K562 (cell line): Measurements from ENCODE around the gene MYH6. TPM values are rescaled to one million over a fixed set of nuclear protein-coding genes. Genes with fewer than 3 reads are reported as not detected.

Experiments used
- ATAC-seq: fragments of 200-7000 bp; cut with Tn5 transposase; 3 replicates; pipeline ENCODE4 v1.9.1; 2020; ENCODE audit warnings: moderate library complexity
- BruUV-seq: library from RNA; stranded (reverse); fragments of 400-500 nt; replicated peaks from 2 replicates; lab custom pipeline; 2021; lab: Mats Ljungman, UMichigan
- CTCF ChIA-PET: fragments of 300-600 bp; formaldehyde crosslinking; extraction: SDS; loops from one replicate; lab custom pipeline; 2021; ENCODE audit warnings: low intra/inter-chr PET ratio; lab: Yijun Ruan, JAX
- POLR2A ChIA-PET: fragments of 300-600, 350-650 bp; sonication (Branson Sonifier 250); formaldehyde crosslinking; extraction: SDS; loops from one replicate; lab custom pipeline; 2021; ENCODE audit warnings: antibody characterized with exemption, inconsistent platforms; lab: Yijun Ruan, JAX
- DNase-seq, 4 experiments: peaks; one replicate each; pipeline versions ENCODE4 v3.0.0 to v3.0.0-alpha.2; 2011 to 2018; ENCODE audit warnings: low spot score in 3 of 4, mixed read lengths in 3 of 4; ENCODE audit errors: extremely low read depth in 1 of 4
- FAIRE-seq: peaks from 2 replicates; lab custom pipeline; 2011; peaks lifted over from hg19 to GRCh38; lab: Jason Lieb, UNC
- H2AFZ ChIP-seq: 2 replicates; pipeline ENCODE4 v1.6.0; 2011; ENCODE audit warnings: low read depth, low read length, control low read depth, inconsistent platforms
- H3K27ac ChIP-seq: fragments of 200-600 bp; 3 replicates; pipeline ENCODE4 v1.8.0; 2011; ENCODE audit warnings: low read depth, mild to moderate bottlenecking, control low read depth, inconsistent platforms, low read length, moderate library complexity, mixed read lengths; ENCODE audit errors: extremely low read depth
- H3K27me3 ChIP-seq, 2 experiments: fragments of 300-600 bp in 1 of 2; 2 replicates in 1 of 2; 3 replicates in 1 of 2; pipeline versions ENCODE4 v1.6.0 to v1.8.0; 2011; ENCODE audit warnings: inconsistent platforms in 2 of 2, low read length in 2 of 2, mild to moderate bottlenecking in 1 of 2, mixed read lengths in 1 of 2, moderate library complexity in 1 of 2; ENCODE audit not compliant: control insufficient read depth in 2 of 2, insufficient read depth in 2 of 2
- H3K36me3 ChIP-seq: fragments of 300-600 bp; 3 replicates; pipeline ENCODE4 v1.8.0; 2011; ENCODE audit warnings: mild to moderate bottlenecking, low read length, inconsistent platforms; ENCODE audit not compliant: control insufficient read depth, insufficient read depth
- H3K4me1 ChIP-seq, 2 experiments: fragments of 200-600 bp in 1 of 2; replicated peaks in 1 of 2; 2 replicates in 1 of 2; 3 replicates in 1 of 2; pipeline versions ENCODE4 v1.5.1 to v1.8.0; 2011; ENCODE audit warnings: inconsistent platforms in 2 of 2, low read length in 2 of 2, mild to moderate bottlenecking in 1 of 2, mixed read lengths in 1 of 2, moderate library complexity in 1 of 2; ENCODE audit not compliant: control insufficient read depth in 2 of 2, insufficient read depth in 2 of 2
- H3K4me2 ChIP-seq: 2 replicates; pipeline ENCODE4 v1.6.1; 2011; ENCODE audit warnings: low read length, control low read depth, inconsistent platforms, mixed read lengths; ENCODE audit not compliant: insufficient read depth
- H3K4me3 ChIP-seq: fragments of 200-600 bp; sonication (generic), shearing (Covaris generic); 2 replicates; pipeline ENCODE4 v1.5.1; 2016; ENCODE audit warnings: control low read depth, inconsistent platforms
- H3K79me2 ChIP-seq: fragments of 200-600 bp; 3 replicates; pipeline ENCODE4 v1.8.0; 2011; ENCODE audit warnings: low read length, inconsistent platforms; ENCODE audit not compliant: control insufficient read depth, insufficient read depth
- H3K9ac ChIP-seq, 2 experiments: 2 replicates each; pipeline versions ENCODE4 v1.6.0 to v1.6.1; 2011; ENCODE audit warnings: low read depth in 2 of 2, low read length in 2 of 2, control low read depth in 1 of 2, inconsistent platforms in 1 of 2, mild to moderate bottlenecking in 1 of 2, mixed read lengths in 1 of 2; ENCODE audit not compliant: insufficient read depth in 1 of 2
- H3K9me1 ChIP-seq: one replicate; pipeline ENCODE4 v1.6.0; 2011; ENCODE audit warnings: inconsistent platforms, mild to moderate bottlenecking, low read length, moderate library complexity; ENCODE audit not compliant: control insufficient read depth, insufficient read depth
- H3K9me3 ChIP-seq: replicated peaks from 2 replicates; pipeline ENCODE4 v1.5.1; 2011; ENCODE audit warnings: low read depth, low read length, inconsistent platforms; ENCODE audit not compliant: control insufficient read depth, insufficient read depth
- H4K20me1 ChIP-seq: replicated peaks from 2 replicates; pipeline ENCODE4 v1.6.1; 2011; ENCODE audit warnings: low read length, inconsistent platforms, mixed read lengths; ENCODE audit not compliant: control insufficient read depth, insufficient read depth
- CTCF ChIP-seq, 3 experiments: IDR thresholded peaks in 2 of 3; conservative IDR thresholded peaks in 1 of 3; 2 replicates each; pipeline ENCODE4 v1.5.1; 2011 to 2012; ENCODE audit warnings: low read length in 3 of 3, mild to moderate bottlenecking in 3 of 3, control low read depth in 2 of 3, improper control_type of control experiment in 1 of 3, inconsistent platforms in 1 of 3, low read depth in 1 of 3, mixed read lengths in 1 of 3, moderate library complexity in 1 of 3; ENCODE audit not compliant: insufficient read depth in 2 of 3
- PURB ChIP-seq: sonication (generic); formaldehyde crosslinking; IDR thresholded peaks from 2 replicates; pipeline ENCODE4 v1.9.0; 2021; ENCODE audit warnings: low read depth, mild to moderate bottlenecking, missing genetic modification reagents
- RAD21 ChIP-seq, 2 experiments: fragments of 250-450 bp in 1 of 2; fragments of 450-650 bp in 1 of 2; sonication (Bioruptor Pico) in 1 of 2; formaldehyde crosslinking in 1 of 2; IDR thresholded peaks in 1 of 2; conservative IDR thresholded peaks in 1 of 2; 2 replicates each; pipeline versions ENCODE4 v1.4.0 to v1.8.0; 2020 to 2022; ENCODE audit warnings: mild to moderate bottlenecking in 2 of 2, moderate library complexity in 1 of 2
- whole genome bisulfite sequencing: fragments of 100-300 bp; shearing (Covaris generic); methylation state at CpG from one replicate; pipeline ENCODE4 v1.1.6; 2016; ENCODE audit warnings: low coverage, mixed read lengths; ENCODE audit not compliant: insufficient coverage; ENCODE audit errors: missing lambda C conversion rate; 5-methylcytosine and 5-hydroxymethylcytosine counted together
- in situ Hi-C: fragments of 300-500 bp; cut with MboI; formaldehyde crosslinking; loops from 4 replicates; pipeline ENCODE4 v1.15.0; 2018; ENCODE audit warnings: inconsistent platforms, mixed read lengths
- intact Hi-C: fragments of 100-400 bp; cut with micrococcal nuclease; formaldehyde crosslinking; loops from 2 replicates; pipeline ENCODE4 v1.14.2; 2022
- polyA plus RNA-seq, 8 experiments: library from polyadenylated mRNA; depleted of rRNA in 4 of 8; stranded (reverse) in 5 of 8; unstranded in 3 of 8; fragments of >200 nt; fragmentation: Nextera tagmentation in 2 of 8; fragmentation: Illumina TruSeq in 1 of 8; extraction: Ambion mirVana in 2 of 8; extraction: Trizol in 1 of 8; gene quantifications; 2 replicates each; pipeline versions ENCODE4 v1.2.1 to v1.2.3, GENCODE V29; 2011 to 2014; ENCODE audit warnings: inconsistent platforms in 1 of 8, missing spikeins in 1 of 8
- total RNA-seq, 7 experiments: library from RNA; depleted of rRNA in 6 of 7; stranded (reverse); fragments of >200 nt in 6 of 7; fragmentation: Illumina TruSeq in 2 of 7; extraction: Trizol in 2 of 7; gene quantifications; 2 replicates each; pipeline versions ENCODE4 v1.2.1 to v1.2.3, GENCODE V29; 2011 to 2021; ENCODE audit warnings: low replicate concordance in 1 of 7

Gene MYH6
- total and polyA plus RNA-seq, 9 of the 15 experiments (the other 6 are each of a cell fraction or from before 2014, with no cell fraction given): not detected

DNA sequence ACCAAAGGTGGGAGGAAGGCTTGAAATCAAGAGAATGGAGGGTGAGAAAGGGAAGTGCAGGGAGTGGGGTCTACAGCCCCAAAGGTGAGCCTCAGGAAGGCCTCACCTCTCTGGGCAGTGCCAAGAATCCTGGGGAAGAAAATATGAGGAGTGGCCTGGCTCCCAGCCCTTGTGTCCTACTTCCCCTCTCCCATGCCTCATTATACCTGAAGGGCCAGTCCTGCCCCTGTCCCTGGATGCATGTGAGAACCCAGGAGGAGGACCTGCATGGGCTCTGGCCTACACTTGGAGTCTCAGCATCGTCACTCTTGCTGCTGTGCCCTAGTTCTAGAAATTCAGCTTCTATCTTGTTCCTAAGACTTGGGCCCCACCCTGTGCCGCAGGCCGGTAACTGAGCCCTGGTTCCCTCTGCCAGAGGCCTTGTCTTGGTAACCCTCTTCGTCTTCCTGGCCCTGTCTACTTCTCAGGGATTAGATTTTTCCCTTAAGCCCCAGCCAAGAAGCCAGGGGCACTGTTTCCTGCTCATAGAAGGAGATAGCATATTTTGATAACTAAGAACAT is 38.3 kb upstream of the MYH6 start:
- no peak for DNase-seq
- intact Hi-C loops (no loop called here), in situ Hi-C loops (no loop called here)
- no peak overlapping the region for H3K4me3 ChIP-seq
- WGBS: 11% methylated on average over 4 of the region's 4 CpGs
- no peaks in the 10 kb centered on the region for H3K9me3 ChIP-seq
- H2AFZ ChIP-seq: 0 out of 2 replicates have a peak overlapping the region, but pooled peaks have one; percentile 44
- no peak overlapping the region for H3K4me2 ChIP-seq
- no TSS peak for BruUV-seq
- FAIRE-seq: no peak
- H3K9me1 ChIP-seq: no peaks in the 10 kb centered on the region
- H3K27me3 ChIP-seq: no peaks in the 10 kb centered on the region
- H3K27ac ChIP-seq: no peak overlapping the region
- CTCF ChIA-PET: no interaction called here
- no peaks in the 10 kb centered on the region for H4K20me1 ChIP-seq
- H3K79me2 ChIP-seq: no peaks in the 10 kb centered on the region
- H3K4me1 ChIP-seq: peaks cover 6% of the 10 kb centered on the region in 2 experiments; a peak in 4 of 5 replicates
- peak; percentile 63; the same call in 2 of the 3 replicates for ATAC-seq
- POLR2A ChIA-PET: interaction anchor here (0.7 kb wide), 2 partner anchors 66 to 76 kb away, joined by 3 read pairs; no protein-coding TSS in a partner anchor
- TF ChIP-seq RAD21 (CRISPR knock-in tag; conservative IDR thresholded peaks at IDR 0.05 in 1 of 2, IDR thresholded peaks at IDR 0.05 in 1 of 2) (peak in 1 of 2 experiments; percentile 42; a peak in 2 of 4 replicates), PURB (CRISPR knock-in tag) (no peak), CTCF (IDR thresholded peaks at IDR 0.05 in 2 of 3, conservative IDR thresholded peaks at IDR 0.05 in 1 of 3; ENCODE audit: insufficient read depth in 2 of 3, low read depth in 1 of 3, low read length in 3 of 3) (peak in 2 of 3 experiments; percentile 17 to 31; a peak in 3 of 6 replicates)
- TF ChIP-seq, all 486 proteins: peak for 2
- H3K9ac ChIP-seq: no peak overlapping the region
- H3K36me3 ChIP-seq: no peaks in the 10 kb centered on the region
